ENCODE results near the gene AGBL1.
A peak's percentile ranks its signal among the peaks of the same experiment; 100 is the strongest.
"Not testable (repeated sequence)": the region's sequence is repeated elsewhere in the genome, so short reads cannot be mapped to it uniquely, and the experiment has no call there.

Gene AGBL1

DNA sequence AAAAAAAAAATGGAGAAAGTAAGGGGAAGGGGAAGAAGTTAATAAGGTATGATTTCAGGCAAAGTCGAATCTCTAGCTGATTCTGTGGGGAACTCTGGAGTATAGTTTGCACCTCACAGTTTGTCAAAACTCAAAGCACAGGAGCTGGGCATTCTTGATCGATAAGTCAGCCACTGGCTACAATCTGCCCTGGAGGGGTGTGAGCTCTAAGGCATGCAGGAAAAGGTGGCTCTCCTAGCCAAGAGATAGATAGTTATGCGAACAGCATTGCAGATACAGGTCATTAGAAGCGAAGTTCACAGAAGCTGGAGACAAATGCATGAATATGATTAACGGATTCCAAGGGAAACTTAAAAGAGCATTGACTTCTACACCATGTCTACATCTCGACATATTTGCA is 952.6 kb downstream of the AGBL1 start:
- DNase-seq: no peak

DNA sequence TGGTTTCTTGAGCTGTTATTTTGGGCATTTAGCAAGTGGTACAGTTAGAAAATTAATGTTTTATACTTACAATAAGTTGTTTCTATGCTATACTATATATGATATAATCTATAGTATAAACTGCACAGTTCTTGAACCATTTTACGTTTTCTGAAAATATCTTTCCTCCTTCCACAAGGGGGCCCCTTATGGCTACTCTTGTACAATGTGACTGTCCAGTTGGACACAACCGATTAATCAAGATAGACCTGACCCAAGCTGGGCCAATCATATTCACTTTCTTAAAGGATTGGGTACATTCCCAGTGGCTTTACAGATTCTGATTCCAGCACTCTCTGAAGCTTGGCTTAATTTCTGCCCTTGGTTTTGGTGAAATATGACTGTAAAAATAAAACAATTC is 953.4 kb downstream of the AGBL1 start:
- peak; percentile 19 for DNase-seq

DNA sequence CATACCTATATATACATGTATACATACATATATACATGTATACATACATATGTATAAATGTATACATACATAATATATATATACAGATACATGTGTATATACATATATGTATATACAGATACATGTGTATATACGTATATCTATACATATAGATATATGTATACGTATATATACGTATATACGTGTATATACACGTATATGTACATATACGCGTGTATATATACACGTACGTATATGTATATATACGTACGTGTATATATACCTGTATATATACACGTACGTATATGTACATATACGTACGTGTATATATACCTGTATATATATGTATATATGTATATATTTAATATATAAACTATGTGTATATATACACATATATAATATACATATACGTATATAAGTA is 955.2 kb downstream of the AGBL1 start:
- DNase-seq: no peak

DNA sequence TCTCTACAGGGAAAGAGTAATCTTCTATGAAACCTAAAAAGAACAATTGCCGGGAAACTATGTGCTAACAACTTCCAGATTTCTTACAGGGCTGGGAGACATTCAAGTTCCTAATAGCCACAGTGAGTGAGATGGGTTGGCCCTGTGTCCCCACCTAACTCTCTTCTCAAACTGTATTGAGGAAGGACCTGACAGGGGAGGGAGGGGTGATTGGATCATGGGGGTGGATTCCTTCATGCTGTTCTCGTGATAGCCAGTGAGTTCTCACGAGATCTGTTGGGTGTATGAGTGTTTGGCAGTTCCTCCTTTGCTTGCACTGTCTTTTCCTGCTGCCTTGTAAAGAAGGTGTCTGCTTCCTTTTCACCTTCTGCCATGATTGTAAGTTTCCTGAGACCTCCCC is 958.7 kb downstream of the AGBL1 start:
- DNase-seq: peak; percentile 86

DNA sequence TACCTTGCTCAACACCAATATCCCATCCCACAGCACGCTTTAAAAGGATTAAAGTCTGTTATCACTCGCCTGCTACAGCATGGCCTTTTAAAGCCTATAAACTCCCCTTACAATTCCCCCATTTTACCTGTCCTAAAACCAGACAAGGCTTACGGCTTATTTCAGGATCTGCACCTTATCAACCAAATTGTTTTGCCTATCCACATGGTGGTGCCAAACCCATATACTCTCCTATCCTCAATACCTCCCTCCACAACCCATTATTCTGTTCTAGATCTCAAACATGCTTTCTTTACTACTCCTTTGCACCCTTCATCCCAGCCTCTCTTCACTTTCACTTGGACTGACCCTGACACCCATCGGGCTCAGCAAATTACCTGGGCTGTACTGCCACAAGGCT is 962.9 kb downstream of the AGBL1 start:
- not testable (repeated sequence) for DNase-seq

DNA sequence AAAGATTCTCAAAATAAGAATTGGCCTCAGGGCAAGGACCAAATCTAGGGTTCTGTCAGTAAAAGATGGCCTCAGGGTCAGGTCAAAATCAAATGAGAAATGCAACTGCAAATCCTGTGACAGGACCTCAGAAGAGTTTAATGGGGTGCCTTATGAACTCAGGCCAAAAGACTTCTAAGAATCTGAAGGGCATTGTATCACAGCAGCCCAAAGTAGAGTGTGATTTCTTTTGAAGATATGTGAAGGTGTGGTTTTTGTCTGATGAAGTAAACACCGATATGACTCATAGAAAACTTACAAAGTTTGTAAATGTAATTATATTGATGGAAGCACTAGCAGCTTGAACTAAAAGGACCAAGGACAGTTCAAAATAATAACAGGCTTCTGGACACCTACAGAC is 966.1 kb downstream of the AGBL1 start:
- no peak for DNase-seq

DNA sequence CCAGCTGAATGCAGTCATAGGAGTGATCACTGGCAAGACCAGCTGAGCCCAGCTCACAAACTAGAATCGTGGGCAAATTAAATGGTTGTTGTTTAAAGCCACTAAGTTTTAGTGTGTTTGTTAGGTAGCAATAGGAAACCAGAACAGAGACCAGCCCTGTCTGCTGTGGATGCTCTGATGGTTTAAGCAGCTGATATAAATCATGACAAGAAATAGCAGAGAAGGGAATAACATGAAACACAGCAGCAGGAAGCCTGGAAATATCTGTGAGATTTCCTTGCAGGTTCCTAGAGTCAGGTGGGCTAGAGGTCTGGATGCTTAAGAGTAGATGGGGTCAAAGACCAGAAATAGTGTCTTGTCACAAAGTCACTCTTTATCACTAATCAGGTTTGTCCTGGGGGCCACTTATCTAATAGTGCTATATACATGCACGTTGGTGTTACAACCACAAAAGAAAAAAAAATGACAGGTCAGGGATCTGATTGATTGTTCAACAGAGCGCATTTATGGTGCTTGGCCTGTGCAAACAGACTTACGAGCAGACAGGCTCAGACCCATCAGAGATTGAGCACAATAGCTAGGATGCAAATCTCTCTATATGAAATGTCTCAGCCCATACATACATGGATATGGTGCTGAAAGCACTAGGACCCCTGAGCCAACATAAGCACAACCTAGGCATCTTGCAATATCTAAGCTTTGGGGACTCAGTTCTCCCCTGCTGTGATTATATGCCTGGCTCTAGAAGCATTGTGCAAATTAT is 967.7 kb downstream of the AGBL1 start:
- DNase-seq: no peak
